ENCODE results near the gene ARX. TPM values are rescaled to one million over a fixed set of nuclear protein-coding genes. Genes with fewer than 3 reads are reported as not detected.

The ARX gene
- total RNA-seq: not detected
- not detected for polyA plus RNA-seq
- 0 reads per million in 6 experiments for total RNA-seq

DNA sequence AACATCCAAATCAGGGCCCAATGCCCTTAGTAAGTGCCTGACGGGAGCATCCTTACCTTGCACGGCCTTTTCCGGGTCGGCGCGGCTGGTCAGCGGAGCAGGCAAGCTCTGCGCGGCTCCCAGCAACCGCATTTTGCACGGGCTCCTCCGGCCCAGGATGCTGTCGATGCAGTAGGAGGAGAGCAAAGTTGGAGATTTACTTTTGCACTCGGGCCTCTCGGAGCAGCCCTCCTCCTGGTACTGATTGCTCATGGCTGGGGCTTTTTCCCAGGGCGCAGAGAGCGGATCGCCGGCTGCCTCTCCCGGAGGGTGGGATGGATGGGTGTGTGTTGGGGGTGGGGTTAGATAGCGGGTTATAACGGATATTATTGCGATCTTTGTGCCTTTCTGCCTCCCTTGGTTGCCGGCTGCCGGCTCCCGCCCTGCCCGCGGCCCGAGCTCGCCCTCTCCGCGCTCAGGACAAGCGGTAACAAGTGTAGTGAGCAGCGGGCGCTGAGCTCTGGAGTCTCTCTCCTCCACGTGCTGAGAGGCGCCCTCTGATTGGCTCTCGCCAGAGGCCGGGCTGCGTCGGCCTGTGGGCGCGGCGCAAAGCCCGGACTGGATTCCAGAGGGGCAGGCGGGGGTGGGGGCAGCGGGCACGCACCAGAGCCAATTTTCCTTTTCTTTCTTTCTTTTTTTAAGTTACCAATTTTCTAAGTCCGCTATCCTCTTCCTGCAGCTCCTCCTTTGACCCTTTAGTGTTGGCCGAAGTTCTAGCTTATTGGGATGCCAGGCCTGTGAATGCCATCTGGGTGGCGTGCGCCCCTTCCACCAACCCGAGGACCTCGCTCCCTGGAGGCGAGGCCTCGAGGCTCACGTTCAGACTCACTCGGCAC is at the start of gene ARX:
ARX (minus strand) TSS at position 480 of the 875 bp plus-strand sequence; CDS start at position 252, 228 bp downstream.
- ATAC-seq (no peak), DNase-seq (no peak)
- Mint-ChIP-seq H3K9me3 (peaks cover 0 to 12% (median 0%) of the 10 kb centered on the region in 9 donors), H3K36me3 (no peaks in the 10 kb centered on the region), H3K4me1 (peaks cover 7 to 29% (median 20%) of the 10 kb centered on the region in 4 donors), H3K27ac (peak within 1 kb of the TSS in 1 of 10 donors; percentile 40), H3K4me3 (peak within 1 kb of the TSS in 9 of 10 donors; percentile 28 to 67 (median 55)), H3K27me3 (peaks cover 7 to 58% (median 41%) of the 10 kb centered on the region in 5 donors)
- POLR2A ChIA-PET: no interaction called here

DNA sequence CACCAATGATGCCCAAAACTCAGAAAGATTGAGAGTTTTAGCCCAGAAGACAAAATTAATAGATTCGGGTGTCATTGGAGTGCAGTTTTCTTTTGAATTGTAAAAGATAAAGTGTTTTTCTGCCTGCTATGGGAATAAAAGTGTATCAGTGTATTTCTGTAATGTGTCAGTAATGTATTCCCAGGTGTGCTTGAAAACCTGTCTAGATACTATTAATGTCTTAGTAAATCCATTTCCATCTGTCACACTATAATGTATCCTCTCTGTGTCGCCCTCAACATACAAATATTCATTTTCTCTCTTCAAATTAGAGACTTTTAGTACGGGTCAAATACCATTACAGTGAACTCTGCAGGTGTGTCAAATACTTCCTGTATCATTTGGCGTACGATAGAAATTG is 43.5 kb upstream of the ARX start:
- no peaks in the 10 kb centered on the region for H3K36me3 Mint-ChIP-seq
- DNase-seq (no peak), ATAC-seq (no peak)
- POLR2A ChIA-PET: no interaction called here
- H3K4me3 Mint-ChIP-seq: no peak overlapping the region
- no peak overlapping the region for H3K27ac Mint-ChIP-seq
- no peaks in the 10 kb centered on the region for H3K27me3 Mint-ChIP-seq
- H3K9me3 Mint-ChIP-seq: peaks cover 0 to 5% (median 0%) of the 10 kb centered on the region in 9 donors
- no peaks in the 10 kb centered on the region for H3K4me1 Mint-ChIP-seq

DNA sequence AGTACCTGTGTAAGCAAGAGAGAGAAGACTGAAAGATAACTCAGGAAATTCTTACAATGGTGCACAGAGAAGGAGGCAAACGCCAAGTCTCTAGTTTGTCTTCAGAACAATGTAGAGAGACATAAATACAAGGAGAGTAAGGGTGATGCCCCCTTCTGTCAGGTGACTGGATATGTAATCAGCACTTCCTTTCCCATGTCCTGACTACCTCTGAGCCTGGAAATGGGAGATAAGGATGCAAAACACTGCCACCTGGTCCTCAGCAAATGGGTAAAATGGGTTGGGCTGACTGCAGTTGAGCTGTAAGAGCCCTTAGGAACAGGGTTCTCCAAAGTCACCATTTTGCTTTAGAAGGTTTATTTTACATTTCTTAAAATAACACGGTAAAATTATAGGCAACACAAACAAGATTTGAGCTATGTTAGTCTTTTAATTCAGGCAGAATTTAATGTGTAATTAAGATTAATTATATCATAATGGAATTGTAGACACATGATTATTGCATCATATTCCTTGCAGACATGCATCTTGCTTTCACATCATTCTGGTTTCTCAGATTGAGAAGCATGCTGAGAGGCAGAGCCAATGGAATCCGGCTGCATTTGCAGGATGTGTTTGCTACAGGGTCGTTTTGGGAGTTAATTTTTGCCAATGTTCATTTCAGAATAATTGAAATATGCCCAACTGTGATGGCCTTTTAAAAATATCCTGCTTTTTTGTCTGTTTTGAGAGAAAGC is 37.2 kb upstream of the ARX start:
- no peak for ATAC-seq
- Mint-ChIP-seq H3K4me3 (no peak overlapping the region), H3K36me3 (no peaks in the 10 kb centered on the region), H3K27ac (peak overlapping the region in 1 of 10 donors; percentile 1), H3K4me1 (peaks cover 0 to 12% (median 5%) of the 10 kb centered on the region in 4 donors), H3K9me3 (peaks cover 0 to 5% (median 0%) of the 10 kb centered on the region in 9 donors), H3K27me3 (no peaks in the 10 kb centered on the region)
- DNase-seq: no peak
- POLR2A ChIA-PET: no interaction called here

GRCh38 chrX:25049971-25050370 is 34.2 kb upstream of the ARX start:
- H3K4me3 Mint-ChIP-seq: no peak overlapping the region
- no peaks in the 10 kb centered on the region for H3K36me3 Mint-ChIP-seq
- peaks cover 0 to 2% (median 0%) of the 10 kb centered on the region in 9 donors for H3K9me3 Mint-ChIP-seq

DNA sequence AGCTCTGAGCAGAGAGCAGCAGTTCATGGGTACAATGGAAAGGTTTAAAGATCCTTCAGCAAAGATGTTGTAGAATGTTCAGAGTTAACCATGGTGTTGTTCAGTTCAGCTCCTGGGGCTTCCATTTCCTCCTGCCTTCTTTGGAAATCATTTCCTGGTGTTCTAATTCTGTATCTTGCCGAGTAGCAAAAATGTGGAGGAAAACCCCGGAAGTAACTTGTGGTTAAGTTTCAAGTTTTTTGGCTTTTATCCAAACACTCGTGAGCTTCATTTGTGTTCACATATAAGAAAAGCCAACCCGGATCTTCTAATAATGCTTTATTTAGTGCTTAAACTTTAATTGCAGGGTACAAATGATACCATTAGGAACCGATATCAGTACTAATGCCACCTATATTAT is 33.6 kb upstream of the ARX start:
- H3K4me1 Mint-ChIP-seq: peaks cover 0 to 12% (median 5%) of the 10 kb centered on the region in 4 donors
- H3K27me3 Mint-ChIP-seq: no peaks in the 10 kb centered on the region
- H3K36me3 Mint-ChIP-seq: no peaks in the 10 kb centered on the region
- no peak overlapping the region for H3K4me3 Mint-ChIP-seq
- H3K9me3 Mint-ChIP-seq: peaks cover 0 to 3% (median 0%) of the 10 kb centered on the region in 9 donors
- POLR2A ChIA-PET: no interaction called here
- ATAC-seq: no peak
- DNase-seq: peak in 2 of 10 donors; percentile 6 to 14
- H3K27ac Mint-ChIP-seq: no peak overlapping the region

More at GRCh38 chrX:25049971-25050370, 34.2 kb upstream of the ARX start:
- Mint-ChIP-seq H3K27me3 (no peaks in the 10 kb centered on the region), H3K27ac (no peak overlapping the region), H3K4me1 (peaks cover 0 to 12% (median 5%) of the 10 kb centered on the region in 4 donors)
- ATAC-seq (no peak), DNase-seq (no peak)
- POLR2A ChIA-PET: no interaction called here

DNA sequence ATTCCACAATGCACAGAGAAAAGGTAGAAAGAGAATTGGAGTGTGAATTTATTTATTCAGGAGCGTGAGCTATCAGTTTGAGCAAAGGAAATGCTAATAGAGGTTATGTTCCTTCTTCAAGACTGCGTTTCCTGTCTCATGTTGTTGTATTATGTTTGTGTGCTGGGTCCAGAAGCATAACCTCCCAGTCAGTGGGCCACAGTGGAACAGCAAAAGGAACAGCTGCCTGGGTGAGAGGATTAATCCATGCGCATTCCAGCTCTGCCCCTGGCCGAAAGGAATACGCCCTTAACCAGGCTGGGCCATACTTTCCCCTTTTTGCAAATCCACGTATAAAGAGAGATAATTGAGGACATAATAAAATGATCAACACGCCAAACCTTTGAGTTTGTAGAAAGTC is 32.4 kb upstream of the ARX start:
- Mint-ChIP-seq H3K4me3 (no peak overlapping the region), H3K27me3 (no peaks in the 10 kb centered on the region), H3K9me3 (peaks cover 0 to 5% (median 0%) of the 10 kb centered on the region in 9 donors), H3K36me3 (no peaks in the 10 kb centered on the region), H3K4me1 (peaks cover 0 to 12% (median 5%) of the 10 kb centered on the region in 4 donors), H3K27ac (no peak overlapping the region)
- POLR2A ChIA-PET: no interaction called here
- ATAC-seq (no peak), DNase-seq (no peak)

- peaks cover 0 to 4% (median 0%) of the 10 kb centered on the region in 3 donors for H3K36me3 Mint-ChIP-seq
- H3K4me3 Mint-ChIP-seq: no peak overlapping the region
- H3K27me3 Mint-ChIP-seq: no peaks in the 10 kb centered on the region
- H3K27ac Mint-ChIP-seq: no peak overlapping the region
- DNase-seq (no peak), ATAC-seq (no peak)
- POLR2A ChIA-PET: no interaction called here
- no peaks in the 10 kb centered on the region for H3K4me1 Mint-ChIP-seq
- H3K9me3 Mint-ChIP-seq: peaks cover 0 to 4% (median 0%) of the 10 kb centered on the region in 9 donors
These were observed 27.4 kb upstream of the ARX start for GRCh38 chrX:25043192-25043591.

DNA sequence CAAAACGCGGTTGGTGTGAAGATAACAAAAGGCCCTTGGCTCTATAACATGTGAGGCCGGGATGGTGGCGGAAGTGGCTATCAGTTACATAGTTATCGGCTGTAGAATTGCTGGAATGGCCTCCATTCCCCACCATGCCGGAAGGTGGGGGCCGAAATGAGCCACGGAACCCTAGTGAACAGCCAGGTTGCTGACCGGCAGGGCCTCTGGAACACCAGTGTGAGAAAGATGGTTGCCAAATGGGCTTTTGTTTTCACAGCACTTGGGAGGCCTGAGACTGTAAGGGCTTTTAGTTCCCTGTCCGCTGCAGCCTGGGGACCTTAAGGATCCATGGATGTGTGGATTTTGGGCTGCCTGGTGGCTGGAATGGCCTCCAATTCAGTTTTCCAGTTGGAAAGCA is 23.3 kb upstream of the ARX start:
- Mint-ChIP-seq H3K9me3 (peaks cover 0 to 2% (median 0%) of the 10 kb centered on the region in 9 donors), H3K27me3 (peaks cover 0 to 5% (median 0%) of the 10 kb centered on the region in 5 donors), H3K36me3 (peaks cover 0 to 4% (median 0%) of the 10 kb centered on the region in 3 donors), H3K4me1 (no peaks in the 10 kb centered on the region), H3K27ac (no peak overlapping the region), H3K4me3 (no peak overlapping the region)
- DNase-seq: no peak
- POLR2A ChIA-PET: no interaction called here
- no peak for ATAC-seq

DNA sequence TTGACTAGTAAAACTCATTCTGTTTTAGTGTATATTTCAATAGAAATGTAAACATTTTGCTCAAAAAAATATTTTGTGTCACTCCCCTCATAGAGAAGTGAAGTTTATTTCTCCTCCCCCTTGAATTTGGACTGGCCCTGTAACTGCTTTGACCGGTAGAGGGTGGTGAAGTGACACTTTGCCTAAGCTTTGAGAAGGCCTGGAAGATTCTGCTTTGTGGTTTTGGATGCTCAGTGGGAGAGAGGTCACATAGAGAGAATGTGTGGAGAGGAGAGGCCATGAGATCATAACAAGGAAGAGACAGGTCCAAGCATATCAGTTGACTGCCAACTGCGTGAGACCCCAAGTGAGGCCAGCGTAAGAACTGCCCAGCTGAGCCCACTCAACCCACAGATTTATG is 19.1 kb upstream of the ARX start:
- no peaks in the 10 kb centered on the region for H3K9me3 Mint-ChIP-seq
- no peak overlapping the region for H3K27ac Mint-ChIP-seq
- no peak for DNase-seq
- no peaks in the 10 kb centered on the region for H3K4me1 Mint-ChIP-seq
- no peak for ATAC-seq
- POLR2A ChIA-PET: no interaction called here
- H3K4me3 Mint-ChIP-seq: no peak overlapping the region
- H3K27me3 Mint-ChIP-seq: peaks cover 0 to 5% (median 2%) of the 10 kb centered on the region in 5 donors
- H3K36me3 Mint-ChIP-seq: no peaks in the 10 kb centered on the region

DNA sequence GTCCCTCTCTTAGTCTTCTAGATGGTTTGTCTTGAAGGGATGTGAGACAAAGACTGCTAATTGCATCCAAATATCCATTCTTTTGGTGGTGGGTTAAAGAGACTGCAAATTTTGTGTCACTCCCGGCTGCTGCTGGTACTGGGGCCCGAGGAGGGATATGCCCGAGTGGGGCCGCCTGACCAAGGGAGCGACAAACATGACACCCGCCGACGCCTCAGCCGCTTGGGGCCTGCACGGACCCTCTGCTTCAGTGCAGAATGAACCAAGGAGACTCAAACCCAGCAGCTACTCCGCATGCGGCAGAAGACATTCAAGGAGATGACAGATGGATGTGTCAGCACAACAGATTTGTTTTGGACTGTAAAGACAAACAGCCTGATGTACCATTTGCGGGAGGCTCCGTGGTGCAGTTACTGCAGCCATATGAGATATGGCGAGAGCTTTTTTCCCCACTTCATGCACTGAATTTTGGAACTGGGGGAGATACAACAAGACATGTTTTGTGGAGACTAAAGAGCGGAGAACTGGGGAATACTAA is 13.6 kb upstream of the ARX start:
- Mint-ChIP-seq H3K27me3 (peaks cover 12 to 28% (median 17%) of the 10 kb centered on the region in 5 donors), H3K27ac (no peak overlapping the region), H3K4me1 (no peaks in the 10 kb centered on the region), H3K4me3 (no peak overlapping the region), H3K9me3 (peaks cover 0 to 4% (median 0%) of the 10 kb centered on the region in 9 donors), H3K36me3 (peaks cover 0 to 2% (median 0%) of the 10 kb centered on the region in 3 donors)
- POLR2A ChIA-PET: no interaction called here
- DNase-seq (no peak), ATAC-seq (no peak)

DNA sequence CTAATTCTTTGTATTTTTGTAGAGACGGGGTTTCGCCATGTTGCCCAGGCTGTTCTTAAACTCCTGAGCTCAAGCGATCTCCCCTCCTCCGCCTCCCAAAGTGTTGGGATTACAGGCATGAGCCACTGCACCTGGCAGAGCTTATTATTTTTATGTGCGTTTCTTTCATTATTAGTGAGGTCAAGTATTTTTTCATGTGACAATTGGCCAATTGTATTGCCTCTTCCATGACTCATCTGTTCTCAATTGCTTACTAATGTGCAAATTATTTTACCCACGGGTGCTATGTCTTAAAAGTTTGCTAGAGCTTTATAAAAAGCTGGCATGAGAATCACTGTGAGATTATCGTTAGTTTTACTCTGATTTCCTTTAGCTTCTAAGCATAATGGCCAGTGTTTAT is 13.0 kb upstream of the ARX start:
- DNase-seq (no peak), ATAC-seq (no peak)
- POLR2A ChIA-PET: no interaction called here
- H3K9me3 Mint-ChIP-seq: peaks cover 0 to 6% (median 0%) of the 10 kb centered on the region in 9 donors
- H3K4me1 Mint-ChIP-seq: peaks cover 0 to 6% (median under 1%) of the 10 kb centered on the region in 4 donors
- peaks cover 12 to 35% (median 24%) of the 10 kb centered on the region in 5 donors for H3K27me3 Mint-ChIP-seq
- H3K36me3 Mint-ChIP-seq: peaks cover 0 to 8% (median 0%) of the 10 kb centered on the region in 3 donors
- no peak overlapping the region for H3K4me3 Mint-ChIP-seq
- no peak overlapping the region for H3K27ac Mint-ChIP-seq

GRCh38 chrX:25026576-25026975 is 10.8 kb upstream of the ARX start:
- Mint-ChIP-seq H3K4me1 (peaks cover 7 to 20% (median 12%) of the 10 kb centered on the region in 4 donors), H3K27me3 (peaks cover 19 to 48% (median 41%) of the 10 kb centered on the region in 5 donors), H3K27ac (no peak overlapping the region)

More at GRCh38 chrX:25026576-25026975, 10.8 kb upstream of the ARX start:
- Mint-ChIP-seq H3K9me3 (peaks cover 0 to 10% (median 0%) of the 10 kb centered on the region in 9 donors), H3K4me3 (no peak overlapping the region), H3K36me3 (peaks cover 0 to 20% (median 0%) of the 10 kb centered on the region in 3 donors)
- no peak for ATAC-seq
- no peak for DNase-seq
- POLR2A ChIA-PET: interaction anchor here (0.6 kb wide), 1 partner anchor 14 kb away, joined by 6 read pairs; no protein-coding TSS in a partner anchor
